Keratinocyte (primary cell): ENCODE results near the gene RC3H2. TPM values are rescaled to one million over a fixed set of nuclear protein-coding genes. Genes with fewer than 3 reads are reported as not detected.
A peak's percentile ranks its signal among the peaks of the same experiment; 100 is the strongest.

Experiments used
- DNase-seq: peaks from one replicate; pipeline ENCODE4 v3.0.0-alpha.2; 2011; ENCODE audit warnings: low read depth, missing footprints, low spot score
- FAIRE-seq: peaks from 2 replicates; lab custom pipeline; 2011; peaks lifted over from hg19 to GRCh38; lab: Jason Lieb, UNC
- H2AFZ ChIP-seq: 2 replicates; pipeline ENCODE4 v1.6.0; 2012; ENCODE audit warnings: low read length, control low read depth, inconsistent platforms; ENCODE audit not compliant: control insufficient read depth
- H3K27ac ChIP-seq: 2 replicates; pipeline ENCODE4 v1.5.1; 2011; ENCODE audit warnings: low read length; ENCODE audit not compliant: control insufficient read depth, insufficient read depth
- H3K27me3 ChIP-seq: 3 replicates; pipeline ENCODE4 v1.6.0; 2011; ENCODE audit warnings: low read length; ENCODE audit not compliant: control insufficient read depth, insufficient read depth; ENCODE audit errors: extremely low read depth
- H3K36me3 ChIP-seq, 2 experiments: 2 replicates in 1 of 2; 3 replicates in 1 of 2; pipeline ENCODE4 v1.5.1; 2011; ENCODE audit warnings: low read length in 2 of 2, mild to moderate bottlenecking in 1 of 2; ENCODE audit not compliant: control insufficient read depth in 2 of 2, insufficient read depth in 2 of 2; ENCODE audit errors: extremely low read depth in 1 of 2
- H3K4me1 ChIP-seq: 3 replicates; pipeline ENCODE4 v1.5.1; 2011; ENCODE audit warnings: low read length; ENCODE audit not compliant: control insufficient read depth, insufficient read depth; ENCODE audit errors: extremely low read depth
- H3K4me2 ChIP-seq: 3 replicates; pipeline ENCODE4 v1.6.0; 2011; ENCODE audit warnings: low read depth, low read length; ENCODE audit not compliant: control insufficient read depth, insufficient read depth; ENCODE audit errors: extremely low read depth
- H3K4me3 ChIP-seq, 3 experiments: fragments of 200-600 bp in 1 of 3; sonication (generic) in 1 of 3; 2 replicates in 2 of 3; 3 replicates in 1 of 3; pipeline ENCODE4 v1.5.1; 2011 to 2016; ENCODE audit warnings: low read length in 3 of 3, mild to moderate bottlenecking in 3 of 3, control low read depth in 2 of 3, inconsistent platforms in 1 of 3, low read depth in 1 of 3, mixed read lengths in 1 of 3, mixed run types in 1 of 3, moderate library complexity in 1 of 3; ENCODE audit not compliant: control insufficient read depth in 2 of 3, insufficient read depth in 2 of 3; ENCODE audit errors: extremely low read depth in 1 of 3
- H3K79me2 ChIP-seq: 2 replicates; pipeline ENCODE4 v1.6.0; 2012; ENCODE audit warnings: low read length; ENCODE audit not compliant: control insufficient read depth, insufficient read depth
- H3K9ac ChIP-seq: 3 replicates; pipeline ENCODE4 v1.6.0; 2011; ENCODE audit warnings: low read length; ENCODE audit not compliant: control insufficient read depth, insufficient read depth; ENCODE audit errors: extremely low read depth
- H3K9me1 ChIP-seq: 3 replicates; pipeline ENCODE4 v1.6.0; 2011; ENCODE audit warnings: low read length; ENCODE audit not compliant: control insufficient read depth, insufficient read depth; ENCODE audit errors: extremely low read depth
- H3K9me3 ChIP-seq: 2 replicates; pipeline ENCODE4 v1.5.1; 2012; ENCODE audit warnings: low read depth, low read length; ENCODE audit not compliant: control insufficient read depth
- H4K20me1 ChIP-seq: 3 replicates; pipeline ENCODE4 v1.6.0; 2011; ENCODE audit warnings: low read length; ENCODE audit not compliant: control insufficient read depth, insufficient read depth; ENCODE audit errors: extremely low read depth
- CTCF ChIP-seq, 3 experiments: IDR thresholded peaks in 1 of 3; conservative IDR thresholded peaks in 1 of 3; optimal IDR thresholded peaks in 1 of 3; 2 replicates in 2 of 3; 3 replicates in 1 of 3; pipeline versions ENCODE3 to v1.5.1; 2011; ENCODE audit warnings: low read length in 3 of 3, mild to moderate bottlenecking in 3 of 3, moderate library complexity in 2 of 3, control low read depth in 1 of 3, inconsistent platforms in 1 of 3; ENCODE audit not compliant: insufficient read depth in 2 of 3; ENCODE audit errors: extremely low read depth in 1 of 3
- EZH2 ChIP-seq: IDR thresholded peaks from one replicate; pipeline ENCODE4 v1.6.1; 2012; ENCODE audit warnings: inconsistent platforms, mild to moderate bottlenecking, low read length, moderate library complexity
- dilution Hi-C: fragments of 300-500 bp; cut with MboI; formaldehyde crosslinking; loops from one replicate; pipeline ENCODE4 v1.7.0; 2020; ENCODE audit warnings: low sequenced_read_pairs; ENCODE audit not compliant: extremely low pct_ligation_motif_present
- polyA plus RNA-seq, 5 experiments: library from polyadenylated mRNA; depleted of rRNA in 3 of 5; stranded (reverse) in 3 of 5; stranded (forward) in 1 of 5; unstranded in 1 of 5; fragments of >200 nt; gene quantifications; 1 replicate in 1 of 5; 2 replicates in 3 of 5; 3 replicates in 1 of 5; pipeline versions ENCODE4 v1.2.1 to v1.2.3, GENCODE V29; 2011 to 2012; ENCODE audit warnings: missing spikeins in 2 of 5, low read depth in 1 of 5, low replicate concordance in 1 of 5

The RC3H2 gene
- polyA plus RNA-seq, 1 donor (not counting 4 experiments of a cell fraction or from before 2014, with no cell fraction given) = 34.2 TPM

DNA sequence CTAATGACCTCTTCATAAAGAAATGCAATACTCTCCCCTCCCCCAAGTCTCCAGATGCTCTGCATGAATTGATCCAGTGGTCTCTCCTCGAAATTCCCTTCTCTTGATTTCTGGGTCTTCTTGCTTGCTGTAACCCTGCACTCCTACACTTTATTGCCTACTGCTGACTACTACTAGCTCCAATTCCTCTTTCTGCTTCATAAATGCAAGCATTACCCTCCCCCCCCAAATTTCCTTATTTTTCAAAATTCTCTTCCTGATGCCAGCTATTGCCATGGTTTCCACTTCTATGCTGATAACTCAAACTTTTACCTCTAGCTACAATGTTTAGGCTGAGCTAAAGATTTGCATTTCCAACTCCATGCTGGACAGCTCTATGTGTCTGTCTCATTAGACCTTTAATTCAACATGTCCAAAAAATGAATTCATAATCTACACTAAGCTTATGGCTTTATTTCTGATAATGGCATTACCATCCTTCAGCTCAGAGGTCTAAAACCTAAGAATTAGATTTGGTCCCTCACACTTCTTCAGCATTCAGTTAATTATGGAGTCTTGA, 24.7 kb upstream of the RC3H2 start:
- Histone ChIP-seq H3K27me3 (no peaks in the 10 kb centered on the region), H3K9ac (no peak overlapping the region), H3K36me3 (no peaks in the 10 kb centered on the region), H2AFZ (no peak overlapping the region), H3K4me2 (peak overlapping the region; percentile 86), H3K9me3 (no peaks in the 10 kb centered on the region), H3K9me1 (no peaks in the 10 kb centered on the region), H3K27ac (no peak overlapping the region), H3K4me3 (no peak overlapping the region), H4K20me1 (no peaks in the 10 kb centered on the region), H3K4me1 (peaks cover 12% of the 10 kb centered on the region), H3K79me2 (peaks cover 66% of the 10 kb centered on the region)
- no peak for FAIRE-seq
- no peak for TF ChIP-seq CTCF (optimal IDR thresholded peaks at IDR 0.05 in 1 of 3, IDR thresholded peaks at IDR 0.05 in 1 of 3, conservative IDR thresholded peaks at IDR 0.05 in 1 of 3; ENCODE audit: extremely low read depth in 1 of 3, insufficient read depth in 2 of 3, low read length in 3 of 3)
- TF ChIP-seq EZH2 = no peak
- no peak for DNase-seq
- dilution Hi-C loops = no loop called here

DNA sequence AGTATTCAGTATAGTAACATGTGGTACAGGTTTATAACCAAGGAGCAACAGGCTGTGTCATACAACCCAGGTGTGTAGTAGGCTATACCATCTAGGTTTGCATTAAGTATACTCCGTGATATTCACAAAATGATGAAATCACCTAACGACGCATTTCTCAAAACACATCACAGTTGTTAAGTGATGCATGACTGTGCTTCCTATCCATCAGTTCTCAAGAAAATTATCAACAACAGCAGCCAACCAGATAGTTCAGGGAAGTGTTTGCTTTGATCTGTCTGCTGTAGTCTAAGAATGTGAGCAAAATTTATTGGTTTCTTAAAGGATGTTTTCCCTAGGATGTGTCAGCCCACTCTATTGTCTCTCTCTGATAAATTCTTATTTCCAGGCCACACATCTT, 18.8 kb upstream of the RC3H2 start:
- Histone ChIP-seq H3K4me2 (no peak overlapping the region), H3K4me1 (no peaks in the 10 kb centered on the region), H3K4me3 (no peak overlapping the region), H3K9me1 (no peaks in the 10 kb centered on the region), H3K36me3 (peaks cover 0 to 3% of the 10 kb centered on the region in 2 experiments), H3K27ac (no peak overlapping the region), H3K79me2 (peaks cover 21% of the 10 kb centered on the region), H3K9me3 (no peaks in the 10 kb centered on the region), H3K9ac (no peak overlapping the region), H3K27me3 (no peaks in the 10 kb centered on the region), H4K20me1 (no peaks in the 10 kb centered on the region), H2AFZ (no peak overlapping the region)
- no peak for FAIRE-seq
- no peak for DNase-seq
- dilution Hi-C loops = no loop called here
- no peak for TF ChIP-seq EZH2
- TF ChIP-seq CTCF (optimal IDR thresholded peaks at IDR 0.05 in 1 of 3, IDR thresholded peaks at IDR 0.05 in 1 of 3, conservative IDR thresholded peaks at IDR 0.05 in 1 of 3; ENCODE audit: extremely low read depth in 1 of 3, insufficient read depth in 2 of 3, low read length in 3 of 3) = no peak
